Vagina (tissue), 2 donors: ENCODE measurements around the gene ECE1. TPM values are rescaled to one million over a fixed set of nuclear protein-coding genes. Genes with fewer than 3 reads are reported as not detected.
"Not testable (repeated sequence)": the region's sequence is repeated elsewhere in the genome, so short reads cannot be mapped to it uniquely, and the experiment has no call there.

Source experiments
- DNase-seq, 2 donors: peaks; one replicate each; pipeline ENCODE4 v3.0.0-alpha.2; 2017; ENCODE audit errors: extremely low spot score in 2 of 2
- H3K27ac ChIP-seq: fragments of 200-600 bp; sonication (generic); one replicate; pipeline ENCODE4 v1.5.1; 2019
- H3K27me3 ChIP-seq: fragments of 200-600 bp; sonication (generic); one replicate; pipeline ENCODE4 v1.5.1; 2019
- H3K36me3 ChIP-seq, 2 donors: fragments of 200-600 bp; sonication (generic); one replicate each; pipeline ENCODE4 v1.5.1; 2017 to 2019
- H3K4me1 ChIP-seq: fragments of 200-600 bp; sonication (generic); one replicate; pipeline ENCODE4 v1.5.1; 2019
- H3K4me3 ChIP-seq, 2 donors: fragments of 200-600 bp; sonication (generic); 1 replicate in 1 of 2; 2 replicates in 1 of 2; pipeline ENCODE4 v1.5.1; 2016 to 2019
- H3K9me3 ChIP-seq: fragments of 200-600 bp; sonication (generic); one replicate; pipeline ENCODE4 v1.5.1; 2019
- POLR2A ChIP-seq, 2 donors: fragments of 450-650 bp; IDR thresholded peaks; one replicate each; pipeline ENCODE4 v1.6.1; 2017; ENCODE audit warnings: antibody characterized with exemption in 2 of 2, mild to moderate bottlenecking in 2 of 2, moderate library complexity in 2 of 2
- POLR2AphosphoS5 ChIP-seq, 2 donors: sonication (generic); formaldehyde crosslinking; IDR thresholded peaks; one replicate each; pipeline ENCODE4 v1.9.0; 2017; ENCODE audit warnings: antibody characterized with exemption in 2 of 2, mild to moderate bottlenecking in 2 of 2, low read depth in 1 of 2; ENCODE audit not compliant: insufficient read depth in 1 of 2
- intact Hi-C: fragments of 100-400 bp; cut with DNase I; formaldehyde crosslinking; loops from one replicate; pipeline ENCODE4 v1.15.1; 2023
- total RNA-seq: library from RNA; depleted of rRNA; stranded (reverse); fragments of >200 nt; gene quantifications from one replicate; pipeline ENCODE4 v1.2.3, GENCODE V29; 2016
- TF ChIP-seq, protein P1 (sequence below), 3 experiments: fragments of 450-650 bp in 2 of 3; fragments of 200-600 bp in 1 of 3; sonication (generic) in 1 of 3; IDR thresholded peaks; one replicate each; pipeline ENCODE4 v1.5.1; 2017 to 2019; ENCODE audit warnings: antibody characterized with exemption in 3 of 3, mild to moderate bottlenecking in 2 of 3, moderate library complexity in 2 of 3

The ECE1 gene
- total RNA-seq, 1 donor from 2014 or later = 93.8 TPM

DNA sequence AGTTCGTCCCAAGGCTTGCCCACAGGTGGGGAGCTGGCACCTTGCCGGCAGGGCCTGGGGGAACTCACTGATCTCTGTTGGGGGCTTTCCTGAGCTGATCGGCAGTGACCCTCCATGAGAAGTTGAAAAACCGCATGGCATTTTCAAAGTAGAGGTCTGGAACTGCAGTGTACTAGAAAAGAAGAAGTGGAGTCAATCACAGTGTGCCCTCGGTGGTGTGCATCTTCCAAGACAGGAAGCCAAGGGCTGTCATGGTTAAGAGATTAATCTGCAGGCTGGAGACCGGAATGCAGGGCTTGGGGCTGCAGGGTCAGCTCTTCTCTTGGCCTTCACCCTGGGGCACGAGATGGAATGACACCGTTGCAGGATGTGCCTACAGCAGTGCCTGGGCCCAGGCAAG, 56.8 kb downstream of the ECE1 start:
- no peak for DNase-seq
- peaks cover 0 to 72% of the 10 kb centered on the region in 2 donors for H3K36me3 ChIP-seq
- H3K9me3 ChIP-seq = no peaks in the 10 kb centered on the region
- no peak overlapping the region for H3K27ac ChIP-seq
- no peak overlapping the region for H3K4me3 ChIP-seq
- H3K4me1 ChIP-seq = no peaks in the 10 kb centered on the region
- no peaks in the 10 kb centered on the region for H3K27me3 ChIP-seq
- intact Hi-C loops = loop anchor here (2.0 kb wide), 1 partner anchor 135 kb away; no protein-coding TSS in a partner anchor
- TF ChIP-seq POLR2AphosphoS5 (IDR thresholded peaks at IDR 0.05; ENCODE audit: insufficient read depth in 1 of 2, low read depth in 1 of 2) (no peak), POLR2A (IDR thresholded peaks at IDR 0.05) (no peak)
- TF ChIP-seq, protein P1, sequence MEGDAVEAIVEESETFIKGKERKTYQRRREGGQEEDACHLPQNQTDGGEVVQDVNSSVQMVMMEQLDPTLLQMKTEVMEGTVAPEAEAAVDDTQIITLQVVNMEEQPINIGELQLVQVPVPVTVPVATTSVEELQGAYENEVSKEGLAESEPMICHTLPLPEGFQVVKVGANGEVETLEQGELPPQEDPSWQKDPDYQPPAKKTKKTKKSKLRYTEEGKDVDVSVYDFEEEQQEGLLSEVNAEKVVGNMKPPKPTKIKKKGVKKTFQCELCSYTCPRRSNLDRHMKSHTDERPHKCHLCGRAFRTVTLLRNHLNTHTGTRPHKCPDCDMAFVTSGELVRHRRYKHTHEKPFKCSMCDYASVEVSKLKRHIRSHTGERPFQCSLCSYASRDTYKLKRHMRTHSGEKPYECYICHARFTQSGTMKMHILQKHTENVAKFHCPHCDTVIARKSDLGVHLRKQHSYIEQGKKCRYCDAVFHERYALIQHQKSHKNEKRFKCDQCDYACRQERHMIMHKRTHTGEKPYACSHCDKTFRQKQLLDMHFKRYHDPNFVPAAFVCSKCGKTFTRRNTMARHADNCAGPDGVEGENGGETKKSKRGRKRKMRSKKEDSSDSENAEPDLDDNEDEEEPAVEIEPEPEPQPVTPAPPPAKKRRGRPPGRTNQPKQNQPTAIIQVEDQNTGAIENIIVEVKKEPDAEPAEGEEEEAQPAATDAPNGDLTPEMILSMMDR (IDR thresholded peaks at IDR 0.05) = no peak

DNA sequence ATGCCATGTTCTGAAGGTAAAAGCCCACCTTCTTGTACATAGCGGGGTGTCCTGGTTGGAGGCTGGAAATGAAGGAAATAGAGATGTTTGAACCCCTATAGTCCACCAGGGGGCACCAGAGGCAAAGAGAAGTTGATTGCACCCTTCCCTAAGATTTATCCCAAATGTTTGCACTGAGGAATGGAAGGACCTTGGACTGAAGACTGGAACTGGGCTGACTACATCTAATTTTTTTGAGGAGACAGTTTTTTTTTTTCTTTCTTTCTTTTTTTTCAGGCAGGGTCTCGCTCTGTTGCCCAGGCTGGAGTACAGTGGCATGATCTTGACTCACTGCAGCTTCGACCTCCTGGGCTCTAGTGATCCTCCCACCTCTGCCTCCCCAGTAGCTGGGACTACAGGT, 58.2 kb downstream of the ECE1 start:
- H3K36me3 ChIP-seq = peaks cover 0 to 77% of the 10 kb centered on the region in 2 donors
- H3K4me3 ChIP-seq = no peak overlapping the region
- no peak for DNase-seq
- no peaks in the 10 kb centered on the region for H3K4me1 ChIP-seq
- TF ChIP-seq, protein P1 (IDR thresholded peaks at IDR 0.05) = peak; percentile 69 to 82 (median 78)
- TF ChIP-seq POLR2A (IDR thresholded peaks at IDR 0.05) (no peak), POLR2AphosphoS5 (IDR thresholded peaks at IDR 0.05; ENCODE audit: insufficient read depth in 1 of 2, low read depth in 1 of 2) (no peak)
- no peaks in the 10 kb centered on the region for H3K9me3 ChIP-seq
- H3K27ac ChIP-seq = no peak overlapping the region
- H3K27me3 ChIP-seq = no peaks in the 10 kb centered on the region
- intact Hi-C loops = loop anchor here (2.0 kb wide), 1 partner anchor 137 kb away; no protein-coding TSS in a partner anchor

DNA sequence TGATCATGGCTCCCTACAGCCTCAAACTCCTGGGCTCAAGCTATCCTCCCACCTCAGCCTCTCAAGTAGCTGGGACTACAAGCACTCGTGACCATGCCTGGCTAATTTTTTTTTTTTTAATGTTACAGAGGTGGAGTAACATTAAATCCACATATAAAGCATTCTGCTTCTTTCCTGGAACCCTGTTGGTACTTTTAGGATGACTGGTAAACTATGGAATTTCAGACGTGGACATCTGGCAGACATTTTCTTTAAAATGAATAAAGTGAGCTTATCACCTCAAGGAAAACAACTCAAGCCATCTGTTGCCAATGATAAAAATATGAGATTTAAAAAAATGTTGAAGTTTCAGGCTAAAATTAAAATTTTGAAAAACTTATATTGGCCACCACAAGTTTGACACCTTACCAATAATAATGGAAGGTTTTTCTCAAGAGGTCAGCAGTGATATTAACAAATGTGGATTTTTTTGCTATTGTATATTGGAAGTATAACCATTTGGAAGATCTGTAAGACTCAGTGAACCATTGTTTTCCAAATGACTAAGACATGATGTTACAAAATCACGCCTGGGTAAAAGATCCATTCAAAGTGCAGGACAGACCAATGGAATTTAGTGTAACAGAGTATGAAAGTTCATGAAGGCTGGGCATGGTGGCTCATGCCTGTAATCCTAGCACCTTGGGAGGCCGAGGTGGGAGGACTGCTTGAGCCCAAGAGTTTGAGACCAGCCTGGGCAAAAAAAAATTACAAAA, 60.8 kb downstream of the ECE1 start:
- H3K27me3 ChIP-seq = no peaks in the 10 kb centered on the region
- no peak overlapping the region for H3K27ac ChIP-seq
- DNase-seq = no peak
- no peaks in the 10 kb centered on the region for H3K4me1 ChIP-seq
- peaks cover 0 to 80% of the 10 kb centered on the region in 2 donors for H3K36me3 ChIP-seq
- TF ChIP-seq POLR2AphosphoS5 (IDR thresholded peaks at IDR 0.05; ENCODE audit: insufficient read depth in 1 of 2, low read depth in 1 of 2) (no peak), POLR2A (IDR thresholded peaks at IDR 0.05) (no peak)
- TF ChIP-seq, protein P1 (IDR thresholded peaks at IDR 0.05) = no peak
- intact Hi-C loops = no loop called here
- no peaks in the 10 kb centered on the region for H3K9me3 ChIP-seq
- no peak overlapping the region for H3K4me3 ChIP-seq

DNA sequence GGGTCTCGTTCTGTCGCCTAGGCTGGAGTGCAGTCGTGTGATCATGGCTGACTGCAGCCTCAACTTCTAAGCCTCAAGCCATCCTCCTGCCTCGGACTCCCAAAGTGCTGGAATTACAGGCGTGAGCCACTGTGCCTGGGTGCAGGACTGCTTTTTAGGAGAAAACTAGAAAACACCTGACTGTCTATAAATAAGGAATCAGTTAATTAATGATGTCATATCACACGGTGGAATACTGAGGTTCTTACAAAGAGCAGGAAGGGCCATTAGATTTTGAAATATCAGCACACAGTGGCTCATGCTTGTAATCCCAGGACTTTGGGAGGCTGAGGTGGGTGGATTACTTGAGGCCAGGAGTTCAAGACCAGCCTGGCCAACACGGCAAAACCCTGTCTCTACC, 62.0 kb downstream of the ECE1 start:
- intact Hi-C loops, H3K4me1 ChIP-seq, H3K4me3 ChIP-seq, H3K9me3 ChIP-seq, H3K27ac ChIP-seq, H3K27me3 ChIP-seq, DNase-seq: not testable (repeated sequence)
- peaks cover 0 to 84% of the 10 kb centered on the region in 2 donors for H3K36me3 ChIP-seq

DNA sequence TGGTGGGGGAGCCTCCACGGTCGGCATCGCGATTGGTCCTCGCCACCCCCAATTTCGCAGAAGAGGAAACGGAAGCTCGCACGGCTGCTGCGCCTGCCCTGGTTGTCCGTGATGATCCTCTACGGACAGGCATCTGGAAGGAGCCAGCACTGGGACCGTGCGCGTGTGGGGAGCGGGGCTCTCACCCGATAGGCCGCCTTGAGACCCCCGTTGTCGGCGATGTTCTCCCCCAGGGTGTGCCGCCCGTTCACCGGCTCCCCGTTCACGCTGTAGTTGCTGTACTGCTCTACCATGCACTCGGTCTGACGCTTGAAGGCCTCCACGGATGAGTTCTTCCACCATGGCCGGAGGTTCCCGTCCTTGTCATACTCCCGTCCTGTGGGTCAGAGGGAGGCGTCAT, 65.2 kb downstream of the ECE1 start:
- Histone ChIP-seq H3K4me1 (no peaks in the 10 kb centered on the region), H3K9me3 (no peaks in the 10 kb centered on the region), H3K36me3 (peaks cover 0 to 87% of the 10 kb centered on the region in 2 donors), H3K27ac (no peak overlapping the region), H3K27me3 (no peaks in the 10 kb centered on the region), H3K4me3 (no peak overlapping the region)
- no peak for DNase-seq
- TF ChIP-seq, protein P1 (IDR thresholded peaks at IDR 0.05) = no peak
- TF ChIP-seq POLR2A (IDR thresholded peaks at IDR 0.05) (no peak), POLR2AphosphoS5 (IDR thresholded peaks at IDR 0.05; ENCODE audit: insufficient read depth in 1 of 2, low read depth in 1 of 2) (no peak)
- intact Hi-C loops = no loop called here
